NCI-H510A (cell line): ENCODE data around the gene ADGRD2.

Experiments used
- DNase-seq: peaks from one replicate; lab custom pipeline; 2025; lab: John Stamatoyannopoulos, UW

Gene ADGRD2

GRCh38 chr9:124480621-124480981, 30.4 kb downstream of the ADGRD2 start:
- no peak for DNase-seq

GRCh38 chr9:124481115-124481514, 30.9 kb downstream of the ADGRD2 start:
- DNase-seq = no peak

GRCh38 chr9:124482431-124483031, 32.3 kb downstream of the ADGRD2 start:
- no peak for DNase-seq

GRCh38 chr9:124483481-124483880, 33.2 kb downstream of the ADGRD2 start:
- no peak for DNase-seq

- DNase-seq = no peak
Measured at GRCh38 chr9:124485201-124485600, 35.0 kb downstream of the ADGRD2 start.

GRCh38 chr9:124485936-124486335, 35.7 kb downstream of the ADGRD2 start:
- DNase-seq = no peak

GRCh38 chr9:124486778-124487259, 36.6 kb downstream of the ADGRD2 start:
- DNase-seq = no peak

GRCh38 chr9:124487260-124488182, 37.3 kb downstream of the ADGRD2 start:
- no peak for DNase-seq

GRCh38 chr9:124488641-124489210, 38.5 kb downstream of the ADGRD2 start:
- DNase-seq = no peak

GRCh38 chr9:124489222-124489621, 39.0 kb downstream of the ADGRD2 start:
- no peak for DNase-seq

GRCh38 chr9:124490004-124490403, 39.8 kb downstream of the ADGRD2 start:
- DNase-seq = no peak

- no peak for DNase-seq
Measured at GRCh38 chr9:124491049-124491975, 41.1 kb downstream of the ADGRD2 start.

GRCh38 chr9:124492818-124493217, 42.6 kb downstream of the ADGRD2 start:
- no peak for DNase-seq

- no peak for DNase-seq
Measured at GRCh38 chr9:124493218-124493617, 43.0 kb downstream of the ADGRD2 start.

GRCh38 chr9:124493794-124494479, 43.7 kb downstream of the ADGRD2 start:
- DNase-seq = no peak

- DNase-seq = no peak
Measured at GRCh38 chr9:124495126-124496074, 45.1 kb downstream of the ADGRD2 start.

GRCh38 chr9:124496075-124496449, 45.8 kb downstream of the ADGRD2 start:
- no peak for DNase-seq

GRCh38 chr9:124496463-124496862, 46.2 kb downstream of the ADGRD2 start:
- DNase-seq = no peak

- no peak for DNase-seq
Measured at GRCh38 chr9:124497441-124497840, 47.2 kb downstream of the ADGRD2 start.

GRCh38 chr9:124498040-124498439, 47.8 kb downstream of the ADGRD2 start:
- no peak for DNase-seq
